HG02610 (cell line): Measurements from ENCODE around the gene PET117.
"Not testable (repeated sequence)": the region's sequence is repeated elsewhere in the genome, so short reads cannot be mapped to it uniquely, and the experiment has no call there.

Source experiments
- ATAC-seq: cut with Tn5 transposase; IDR thresholded peaks from one replicate; pipeline ENCODE4 v1.9.1; 2021; ENCODE audit warnings: mild to moderate bottlenecking, moderate library complexity; ENCODE audit not compliant: unreplicated experiment

PET117 gene

GRCh38 chr20:18156045-18156444 lies 18.4 kb downstream of the PET117 start:
- ATAC-seq: no peak

- ATAC-seq: no peak
Measured at GRCh38 chr20:18164356-18164755, 26.7 kb downstream of the PET117 start.

- ATAC-seq: no peak
Measured at GRCh38 chr20:18165553-18165952, 27.9 kb downstream of the PET117 start.

- no peak for ATAC-seq
Measured at GRCh38 chr20:18166241-18166881, 28.7 kb downstream of the PET117 start.

GRCh38 chr20:18166950-18167349 lies 29.3 kb downstream of the PET117 start:
- no peak for ATAC-seq

- ATAC-seq: no peak
Measured at GRCh38 chr20:18172379-18172778, 34.7 kb downstream of the PET117 start.

- no peak for ATAC-seq
Measured at GRCh38 chr20:18174906-18175683, 37.4 kb downstream of the PET117 start.

- no peak for ATAC-seq
Measured at GRCh38 chr20:18176318-18176785, 38.7 kb downstream of the PET117 start.

GRCh38 chr20:18180366-18180765 lies 42.7 kb downstream of the PET117 start:
- ATAC-seq: not testable (repeated sequence)

GRCh38 chr20:18180815-18181214 lies 43.2 kb downstream of the PET117 start:
- ATAC-seq: no peak

GRCh38 chr20:18187020-18187419 lies 49.4 kb downstream of the PET117 start:
- ATAC-seq: no peak

- ATAC-seq: no peak
Measured at GRCh38 chr20:18188434-18188833, 50.8 kb downstream of the PET117 start.

- ATAC-seq: no peak
Measured at GRCh38 chr20:18190338-18191233, 52.9 kb downstream of the PET117 start.

GRCh38 chr20:18191306-18191705 lies 53.6 kb downstream of the PET117 start:
- ATAC-seq: no peak
